ENCODE results near the gene PROX2.
A peak's percentile ranks its signal among the peaks of the same experiment; 100 is the strongest.

PROX2 gene

GRCh38 chr14:74865156-74865555 is 10.8 kb downstream of the PROX2 start:
- DNase-seq (ENCODE audit: low read depth) = no peak
- TF ChIP-seq CTCF (IDR thresholded peaks at IDR 0.05; ENCODE audit: insufficient read depth, low read depth, low read length, missing control alignments) = no peak

GRCh38 chr14:74864198-74864597 is 11.7 kb downstream of the PROX2 start:
- DNase-seq (ENCODE audit: low read depth) = no peak
- H3K4me3 ChIP-seq (ENCODE audit: low read length) = no peak overlapping the region
- no peak for TF ChIP-seq CTCF (IDR thresholded peaks at IDR 0.05; ENCODE audit: insufficient read depth, low read depth, low read length, missing control alignments)

More at GRCh38 chr14:74865156-74865555, 10.8 kb downstream of the PROX2 start:
- H3K4me3 ChIP-seq (ENCODE audit: low read length) = no peak overlapping the region

GRCh38 chr14:74863274-74863673 is 12.7 kb downstream of the PROX2 start:
- no peak for TF ChIP-seq CTCF (IDR thresholded peaks at IDR 0.05; ENCODE audit: insufficient read depth, low read depth, low read length, missing control alignments)
- DNase-seq (ENCODE audit: low read depth) = no peak
- no peak overlapping the region for H3K4me3 ChIP-seq (ENCODE audit: low read length)

DNA sequence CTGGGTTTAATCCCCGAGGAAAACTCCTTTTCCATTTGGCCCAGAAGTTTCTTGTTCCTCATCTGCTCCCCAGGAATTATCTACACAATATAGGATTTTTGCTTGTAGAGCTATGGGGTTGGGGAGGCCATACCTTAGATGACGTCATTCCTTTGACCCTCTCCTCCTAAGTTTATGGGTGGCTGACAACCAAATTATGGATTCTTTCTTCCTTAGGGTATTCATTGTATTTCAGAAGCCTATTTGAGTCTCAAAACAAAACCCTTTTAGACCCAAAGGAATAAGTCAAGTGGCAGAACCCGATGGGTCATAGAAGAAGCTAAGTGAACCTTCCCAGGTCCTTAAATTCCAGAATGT is 14.2 kb downstream of the PROX2 start:
- no peak for DNase-seq (ENCODE audit: low read depth)
- no peak overlapping the region for H3K4me3 ChIP-seq (ENCODE audit: low read length)
- no peak for TF ChIP-seq CTCF (IDR thresholded peaks at IDR 0.05; ENCODE audit: insufficient read depth, low read depth, low read length, missing control alignments)

DNA sequence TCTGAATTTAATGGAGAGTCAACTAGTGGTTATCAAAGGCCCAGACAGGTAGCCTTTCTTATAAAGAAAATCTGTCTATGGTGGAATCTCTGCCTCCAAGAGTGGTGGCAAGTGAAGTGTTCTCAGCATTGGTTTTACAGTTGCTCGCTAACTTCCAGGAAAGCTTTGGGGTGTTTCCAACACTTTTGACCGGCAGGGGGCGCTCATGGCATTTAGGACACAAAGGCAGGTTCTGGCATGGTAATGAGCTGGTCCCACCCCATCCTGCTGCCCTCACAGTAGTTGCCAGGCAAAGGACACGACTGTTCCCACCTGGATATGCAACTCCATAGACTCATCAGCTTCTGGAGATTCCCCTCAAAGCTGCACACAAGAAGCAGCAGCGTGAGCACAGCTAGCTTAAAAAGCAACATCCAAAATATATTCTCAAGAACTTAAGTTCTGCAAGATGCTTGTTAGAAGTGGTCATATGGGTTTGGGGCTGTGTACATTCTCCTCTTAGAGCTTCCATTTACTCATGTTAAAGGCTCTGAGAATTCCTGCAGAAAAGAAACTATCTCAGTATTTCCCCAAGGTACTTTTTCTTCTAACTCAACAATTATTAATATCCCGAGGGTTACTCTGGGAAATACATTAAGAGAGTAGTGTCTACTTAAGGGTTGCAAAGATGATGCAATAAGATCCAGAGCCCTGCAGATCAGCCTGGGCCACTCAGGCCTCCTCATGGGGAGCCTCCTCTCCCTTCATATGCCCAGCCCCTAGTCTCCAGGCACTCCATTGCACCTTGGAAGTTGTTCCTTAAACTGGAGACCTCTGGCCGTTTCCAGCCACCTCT is 14.8 kb downstream of the PROX2 start:
- H3K4me3 ChIP-seq (ENCODE audit: low read length) = no peak overlapping the region
- peak; percentile 89 for TF ChIP-seq CTCF (IDR thresholded peaks at IDR 0.05; ENCODE audit: insufficient read depth, low read depth, low read length, missing control alignments)
- DNase-seq (ENCODE audit: low read depth) = peak; percentile 88

DNA sequence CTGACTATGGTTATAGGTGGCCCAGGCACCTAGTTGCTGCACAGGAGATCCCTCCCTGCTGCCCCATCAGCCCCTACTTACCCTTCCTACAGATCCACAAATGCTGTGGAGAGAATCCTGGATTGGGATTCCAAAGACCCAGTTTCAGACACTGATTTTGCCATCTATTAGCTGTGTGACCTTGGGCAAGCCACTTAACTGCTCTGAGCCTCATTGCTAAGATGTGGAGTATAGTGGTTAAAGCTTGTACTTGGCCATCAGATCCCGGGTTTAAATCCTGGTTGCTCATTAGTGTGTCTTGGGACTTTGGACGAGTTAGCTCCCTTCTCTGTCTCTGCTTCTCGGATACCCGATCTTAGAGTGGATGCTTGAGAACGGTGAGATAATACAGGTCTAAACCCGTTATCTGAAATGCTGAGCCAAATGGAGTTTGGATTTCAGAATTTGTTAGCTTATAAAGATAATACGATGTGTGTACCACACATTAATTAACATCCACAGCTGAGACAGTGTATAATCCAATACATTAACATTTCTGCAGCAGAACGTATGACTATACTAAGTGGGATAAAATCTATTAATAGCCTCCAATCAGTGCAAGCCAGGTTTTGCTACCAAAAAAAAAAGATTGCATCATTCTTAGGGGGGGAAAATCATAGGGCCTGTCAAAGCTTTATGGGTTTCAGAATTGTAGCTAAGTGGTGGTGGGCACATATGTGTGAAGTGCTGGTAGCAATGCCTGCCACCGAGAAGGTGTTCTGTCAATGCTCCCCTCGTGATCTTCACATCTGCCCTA is 16.0 kb downstream of the PROX2 start:
- no peak overlapping the region for H3K4me3 ChIP-seq (ENCODE audit: low read length)
- no peak for DNase-seq (ENCODE audit: low read depth)
- TF ChIP-seq CTCF (IDR thresholded peaks at IDR 0.05; ENCODE audit: insufficient read depth, low read depth, low read length, missing control alignments) = no peak

Data from epithelial cell of esophagus (primary cell).